Muscle of leg (tissue), 11 donors: Measurements from ENCODE around the gene LRRC46. TPM values are rescaled to one million over a fixed set of nuclear protein-coding genes. Genes with fewer than 3 reads are reported as not detected.

Source experiments
- DNase-seq: peaks from one replicate; pipeline ENCODE4 v3.0.0; 2013
- H3K27ac ChIP-seq: one replicate; pipeline ENCODE4 v1.5.1; 2013; ENCODE audit warnings: mild to moderate bottlenecking, low read length, control low read depth
- H3K27me3 ChIP-seq: one replicate; pipeline ENCODE4 v1.6.1; 2013; ENCODE audit warnings: low read length; ENCODE audit not compliant: control insufficient read depth, insufficient read depth
- H3K36me3 ChIP-seq: one replicate; pipeline ENCODE4 v1.6.1; 2013; ENCODE audit warnings: low read length; ENCODE audit not compliant: control insufficient read depth, insufficient read depth
- H3K4me1 ChIP-seq: one replicate; pipeline ENCODE4 v1.6.1; 2013; ENCODE audit warnings: low read length; ENCODE audit not compliant: control insufficient read depth, insufficient read depth
- H3K4me3 ChIP-seq: one replicate; pipeline ENCODE4 v1.5.1; 2013; ENCODE audit warnings: low read length, control low read depth
- H3K9me3 ChIP-seq: replicated peaks from 2 replicates; pipeline ENCODE4 v1.6.1; 2013; ENCODE audit warnings: low read depth, low read length; ENCODE audit not compliant: control insufficient read depth
- WGBS: methylation state at CpG from one replicate; pipeline ENCODE4 v1.1.5; 2013; ENCODE audit warnings: missing lambda C conversion rate; ENCODE audit not compliant: insufficient coverage; 5-methylcytosine and 5-hydroxymethylcytosine counted together
- polyA plus RNA-seq, 8 donors: library from polyadenylated mRNA; unstranded; fragments of 120-200 nt; gene quantifications; one replicate each; pipeline versions ENCODE4 v1.2.1 to v1.2.3, GENCODE V29; 2013; ENCODE audit warnings: inconsistent platforms in 1 of 8, low replicate concordance in 1 of 8; ENCODE audit not compliant: insufficient read length in 8 of 8, insufficient read depth in 1 of 8
- total RNA-seq: library from RNA; stranded (reverse); fragments of 120-200 nt; gene quantifications from one replicate; pipeline ENCODE4 v1.2.4, GENCODE V29; 2013

LRRC46 gene
- total and polyA plus RNA-seq, 9 donors: 0.04 to 1.6 (median 1.1) TPM

GRCh38 chr17:47816111-47816735 lies 15.2 kb upstream of the LRRC46 start:
- peaks cover 77% of the 10 kb centered on the region for H3K36me3 ChIP-seq
- no peak for DNase-seq
- peaks cover 13% of the 10 kb centered on the region for H3K4me1 ChIP-seq
- H3K27me3 ChIP-seq: no peaks in the 10 kb centered on the region
- no peak overlapping the region for H3K4me3 ChIP-seq
- 94% methylated on average over 5 of the region's 21 CpGs for WGBS
- H3K9me3 ChIP-seq: no peaks in the 10 kb centered on the region
- H3K27ac ChIP-seq: no peak overlapping the region

DNA sequence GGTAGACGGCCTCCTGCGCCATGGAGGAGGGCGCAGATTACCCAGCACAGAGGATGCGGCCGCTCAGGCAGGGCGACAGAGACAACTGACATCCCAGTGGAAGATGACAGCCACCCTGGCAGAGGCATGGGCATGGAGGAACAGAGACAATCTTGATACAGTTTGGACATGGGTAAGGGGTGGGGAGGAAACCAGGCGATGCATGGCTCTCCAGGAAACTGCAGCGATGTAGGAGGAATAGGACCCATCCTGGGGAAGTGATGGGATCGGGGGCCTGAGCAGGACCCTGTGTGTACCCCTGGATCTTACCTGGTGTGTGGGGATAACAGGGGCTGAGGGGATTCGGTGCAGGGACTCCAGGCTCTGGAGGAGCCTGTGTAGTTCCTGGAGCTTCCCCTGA lies 14.5 kb upstream of the LRRC46 start:
- DNase-seq: no peak
- 91% methylated on average over 10 of the region's 10 CpGs for WGBS
- Histone ChIP-seq H3K36me3 (peaks cover 75% of the 10 kb centered on the region), H3K27ac (no peak overlapping the region), H3K27me3 (no peaks in the 10 kb centered on the region), H3K4me3 (no peak overlapping the region), H3K9me3 (no peaks in the 10 kb centered on the region), H3K4me1 (peaks cover 17% of the 10 kb centered on the region)

DNA sequence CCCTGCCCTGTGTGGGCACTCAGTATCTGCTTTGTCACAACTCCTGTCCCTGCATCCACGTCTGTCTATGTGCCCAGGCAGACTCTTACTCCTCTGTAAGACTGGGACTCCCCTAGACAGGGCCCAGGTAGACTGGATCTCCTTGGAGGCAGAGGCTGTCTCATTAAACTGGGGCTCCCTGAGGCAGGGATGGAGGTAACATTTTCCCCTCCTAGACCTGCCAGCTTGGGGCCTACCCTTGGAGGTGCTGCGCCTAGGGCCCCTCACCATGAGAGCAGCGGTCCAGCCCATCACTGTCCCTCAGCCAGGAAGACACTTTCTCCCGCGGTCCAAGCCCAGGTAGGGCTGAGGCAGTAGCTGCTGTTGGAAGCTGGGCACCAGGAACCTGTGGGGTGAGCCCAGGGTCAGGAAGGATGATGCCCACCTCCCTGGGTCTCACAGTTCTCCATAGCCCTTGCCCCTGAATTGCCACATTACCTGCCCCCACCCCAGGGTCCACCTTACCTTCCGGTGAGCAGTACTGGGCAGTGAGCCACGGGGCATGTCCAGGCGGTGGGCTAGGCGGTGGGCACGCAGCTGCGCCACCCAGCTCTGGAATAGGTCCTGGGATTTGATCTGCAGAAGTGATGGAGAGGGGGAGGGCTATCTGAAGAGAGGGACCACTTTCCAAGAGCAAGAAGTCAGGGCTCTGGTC lies 13.3 kb upstream of the LRRC46 start:
- H3K4me3 ChIP-seq: no peak overlapping the region
- 100% methylated on average over 3 of the region's 11 CpGs for WGBS
- H3K4me1 ChIP-seq: peaks cover 29% of the 10 kb centered on the region
- DNase-seq: no peak
- peaks cover 64% of the 10 kb centered on the region for H3K36me3 ChIP-seq
- no peaks in the 10 kb centered on the region for H3K27me3 ChIP-seq
- H3K9me3 ChIP-seq: no peaks in the 10 kb centered on the region
- no peak overlapping the region for H3K27ac ChIP-seq

DNA sequence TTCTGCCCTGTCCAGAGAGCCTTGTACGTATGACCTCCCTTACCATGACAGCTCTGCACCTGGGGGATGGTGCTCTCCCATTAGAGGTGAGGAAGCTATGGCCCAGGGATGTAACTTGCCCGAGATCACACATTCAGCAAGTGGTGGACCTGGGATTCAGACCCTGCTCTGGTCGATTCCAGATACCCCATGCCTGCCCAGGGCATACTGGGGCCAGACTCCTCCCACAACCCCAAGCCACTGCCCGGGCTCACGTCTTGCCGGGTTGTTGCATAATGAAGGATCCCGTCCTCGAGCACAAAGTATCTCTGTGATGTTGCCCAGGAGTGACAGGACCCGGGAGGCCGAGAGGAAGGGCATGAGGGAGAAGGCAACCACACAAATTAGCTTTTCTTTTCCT lies 12.0 kb upstream of the LRRC46 start:
- Histone ChIP-seq H3K27ac (no peak overlapping the region), H3K27me3 (no peaks in the 10 kb centered on the region), H3K4me3 (no peak overlapping the region), H3K9me3 (no peaks in the 10 kb centered on the region), H3K4me1 (peaks cover 30% of the 10 kb centered on the region), H3K36me3 (peaks cover 65% of the 10 kb centered on the region)
- 51% methylated on average over 4 of the region's 10 CpGs for WGBS
- DNase-seq: no peak

- H3K9me3 ChIP-seq: no peaks in the 10 kb centered on the region
- no peak for DNase-seq
- no peak overlapping the region for H3K27ac ChIP-seq
- no peak overlapping the region for H3K4me3 ChIP-seq
- peaks cover 30% of the 10 kb centered on the region for H3K4me1 ChIP-seq
- H3K36me3 ChIP-seq: peaks cover 61% of the 10 kb centered on the region
- WGBS: 50% methylated on average over 5 of the region's 12 CpGs
- H3K27me3 ChIP-seq: no peaks in the 10 kb centered on the region
Observed at GRCh38 chr17:47820033-47820789, 11.3 kb upstream of the LRRC46 start.

DNA sequence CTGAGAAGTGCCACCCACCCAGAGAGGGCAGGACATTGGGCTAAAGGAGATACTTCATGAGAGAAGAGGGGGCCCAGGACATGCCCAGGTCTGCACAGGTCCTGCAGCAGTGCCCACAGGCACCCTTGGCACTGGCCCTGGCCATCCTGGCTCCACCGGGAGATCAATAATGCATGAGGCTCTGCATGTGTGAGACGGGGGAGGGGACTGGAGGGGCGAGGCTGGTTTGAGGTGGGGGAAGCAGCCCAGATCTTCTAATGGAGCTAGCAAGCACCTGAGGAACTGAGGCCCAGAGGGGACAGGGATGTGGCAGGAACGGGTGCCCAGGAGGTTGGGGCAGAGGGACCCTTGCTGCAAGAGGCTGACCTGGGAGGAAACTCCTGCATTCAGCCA lies 10.4 kb upstream of the LRRC46 start:
- H3K27me3 ChIP-seq: no peaks in the 10 kb centered on the region
- 7% methylated on average over 3 of the region's 4 CpGs for WGBS
- no peaks in the 10 kb centered on the region for H3K9me3 ChIP-seq
- no peak for DNase-seq
- H3K27ac ChIP-seq: peak overlapping the region; percentile 89
- H3K36me3 ChIP-seq: peaks cover 57% of the 10 kb centered on the region
- peak overlapping the region; percentile 75 for H3K4me3 ChIP-seq
- H3K4me1 ChIP-seq: peaks cover 30% of the 10 kb centered on the region

DNA sequence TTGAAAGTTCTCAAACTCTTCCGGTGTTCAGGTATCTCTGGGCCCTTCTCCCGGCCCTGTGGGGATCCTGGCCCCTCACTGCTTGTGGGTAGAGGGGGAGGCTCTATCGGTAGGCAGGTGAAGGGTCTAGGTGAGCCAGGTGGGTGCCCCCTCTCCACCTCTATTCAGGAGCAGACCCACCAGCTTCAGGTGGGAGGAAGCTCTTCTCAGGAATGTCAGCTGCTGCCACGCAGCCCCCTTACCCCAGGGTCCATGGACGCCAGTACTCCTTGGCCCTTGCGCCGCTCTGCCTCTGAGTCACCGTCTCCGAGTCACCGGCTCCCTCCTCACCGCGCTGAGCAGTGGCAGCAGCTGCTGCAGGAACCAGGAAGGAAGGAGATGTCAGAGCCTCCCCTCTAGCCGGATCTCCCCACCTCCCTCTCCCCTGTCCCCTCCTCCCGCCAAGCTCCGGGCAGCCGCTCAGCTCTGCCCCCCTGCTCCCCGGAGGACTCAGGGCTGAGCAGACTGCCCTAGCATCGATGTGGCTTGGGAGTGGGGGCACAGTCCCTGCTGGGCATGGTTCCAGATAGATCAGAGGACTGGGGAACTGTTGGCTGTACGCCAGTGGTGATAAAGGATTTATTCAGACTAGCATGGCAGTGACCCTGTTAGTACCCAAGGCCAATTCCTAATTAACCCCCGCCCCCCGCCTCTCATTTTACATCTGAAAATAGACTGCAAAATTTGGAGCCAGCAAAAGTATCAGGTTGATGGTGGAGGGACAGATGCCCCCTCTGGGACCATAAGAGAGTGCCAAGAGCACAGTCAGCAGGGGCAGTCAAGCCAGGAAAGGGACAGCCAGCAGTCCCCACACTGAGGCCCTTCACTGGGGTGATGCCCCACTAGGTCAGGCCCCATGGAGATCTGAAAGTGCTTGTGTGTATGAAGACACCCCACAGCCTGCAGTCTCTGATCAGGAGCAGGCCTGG lies 9.8 kb upstream of the LRRC46 start, which contains the start of gene OSBPL7:
Gene OSBPL7 (minus strand): TSS at position 371 of the 968 bp plus-strand sequence. CDS start 1,516 bp downstream, outside the sequence.
- Histone ChIP-seq H3K9me3 (no peaks in the 10 kb centered on the region), H3K27ac (peak within 1 kb of the TSS; percentile 89), H3K4me3 (peak within 1 kb of the TSS; percentile 75), H3K36me3 (peaks cover 57% of the 10 kb centered on the region), H3K27me3 (no peaks in the 10 kb centered on the region), H3K4me1 (peaks cover 30% of the 10 kb centered on the region)
- DNase-seq: peak; percentile 92
- 0% methylated on average over 10 of the region's 21 CpGs for WGBS

DNA sequence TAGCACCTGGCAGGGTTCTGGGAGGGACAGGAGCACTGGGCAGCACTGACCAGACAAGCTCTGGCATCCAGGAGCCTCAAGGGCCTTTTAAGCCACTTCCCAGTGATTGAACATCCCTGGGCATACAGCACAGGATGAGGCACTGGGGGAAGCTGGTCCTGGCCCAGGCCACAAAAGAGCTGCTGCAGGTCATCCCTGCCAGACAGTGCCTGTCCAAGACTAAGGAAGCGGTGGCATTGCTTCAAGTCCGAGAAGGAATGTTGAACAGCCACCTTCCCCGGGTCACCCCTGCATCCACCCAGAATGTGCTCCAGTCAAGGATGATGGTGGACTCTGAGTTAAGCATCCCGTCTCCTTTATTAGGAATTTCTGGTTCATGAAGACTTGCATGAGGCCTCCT lies 8.7 kb upstream of the LRRC46 start:
- Histone ChIP-seq H3K27me3 (no peaks in the 10 kb centered on the region), H3K9me3 (no peaks in the 10 kb centered on the region), H3K36me3 (peaks cover 56% of the 10 kb centered on the region), H3K4me1 (peaks cover 30% of the 10 kb centered on the region), H3K27ac (peak overlapping the region; percentile 26), H3K4me3 (no peak overlapping the region)
- 100% methylated on average over 3 of the region's 4 CpGs for WGBS
- DNase-seq: no peak

DNA sequence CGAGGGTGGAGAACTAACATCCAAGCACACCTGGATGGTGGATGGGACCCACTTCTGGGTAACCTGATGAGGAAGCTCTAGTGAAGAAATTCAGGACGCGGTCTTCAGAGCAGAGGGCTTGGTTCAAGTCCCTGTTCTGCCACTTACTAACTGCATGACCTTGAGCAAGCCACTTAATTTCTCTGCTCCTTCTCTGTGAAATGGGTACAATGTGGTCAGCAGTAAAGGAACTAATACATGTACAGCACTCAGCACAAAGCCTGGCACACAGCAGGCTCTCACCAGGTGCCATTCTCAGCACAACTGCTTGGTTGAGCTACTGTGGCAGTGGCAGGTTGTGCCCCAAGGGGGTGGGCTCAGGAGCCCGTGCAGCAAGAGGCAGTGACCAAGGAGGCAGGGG lies 8.0 kb upstream of the LRRC46 start:
- no peak overlapping the region for H3K4me3 ChIP-seq
- WGBS: 73% methylated on average over 1 of the region's 4 CpGs
- no peaks in the 10 kb centered on the region for H3K9me3 ChIP-seq
- H3K4me1 ChIP-seq: peaks cover 30% of the 10 kb centered on the region
- H3K27me3 ChIP-seq: no peaks in the 10 kb centered on the region
- peaks cover 55% of the 10 kb centered on the region for H3K36me3 ChIP-seq
- no peak for DNase-seq
- H3K27ac ChIP-seq: no peak overlapping the region
